ENCODE data around the gene TTC33. TPM values are rescaled to one million over a fixed set of nuclear protein-coding genes. Genes with fewer than 3 reads are reported as not detected.

TTC33 gene
- total and polyA plus RNA-seq, 4 donors: 5.3 to 30.5 (median 7.8) TPM

DNA sequence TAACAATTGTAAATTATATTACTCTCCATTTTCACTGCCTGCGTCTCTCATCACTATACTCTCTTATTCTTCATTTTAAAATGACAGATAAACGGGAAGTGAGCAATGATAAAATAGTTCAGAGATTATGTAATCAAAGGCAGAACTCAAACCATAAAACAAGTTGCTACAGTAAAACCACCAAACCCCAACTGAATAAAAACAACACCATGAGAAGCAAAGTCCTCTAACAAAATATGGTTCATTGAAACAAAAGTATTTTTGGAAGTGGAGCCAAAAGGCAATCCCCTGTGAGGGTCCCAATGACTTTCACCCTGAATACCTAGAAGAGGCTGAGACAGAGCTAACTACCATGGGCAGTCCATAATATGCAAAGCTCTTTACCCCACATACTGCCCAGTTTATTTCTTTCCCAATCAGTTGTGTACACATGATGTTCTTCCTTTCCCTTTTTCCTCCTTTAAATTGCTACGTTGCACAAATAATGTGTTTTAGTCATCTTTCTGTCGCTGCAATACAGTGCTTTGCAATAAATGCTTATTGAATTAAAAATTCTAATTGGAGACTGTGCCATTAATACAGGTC, 140.1 kb downstream of the TTC33 start:
- ATAC-seq (ENCODE audit: insufficient read depth, low FRiP score): peak; percentile 41
- 26 to 51% methylated on average over 4 of the region's 4 CpGs for WGBS, 2 donors
- TF ChIP-seq, protein P1, sequence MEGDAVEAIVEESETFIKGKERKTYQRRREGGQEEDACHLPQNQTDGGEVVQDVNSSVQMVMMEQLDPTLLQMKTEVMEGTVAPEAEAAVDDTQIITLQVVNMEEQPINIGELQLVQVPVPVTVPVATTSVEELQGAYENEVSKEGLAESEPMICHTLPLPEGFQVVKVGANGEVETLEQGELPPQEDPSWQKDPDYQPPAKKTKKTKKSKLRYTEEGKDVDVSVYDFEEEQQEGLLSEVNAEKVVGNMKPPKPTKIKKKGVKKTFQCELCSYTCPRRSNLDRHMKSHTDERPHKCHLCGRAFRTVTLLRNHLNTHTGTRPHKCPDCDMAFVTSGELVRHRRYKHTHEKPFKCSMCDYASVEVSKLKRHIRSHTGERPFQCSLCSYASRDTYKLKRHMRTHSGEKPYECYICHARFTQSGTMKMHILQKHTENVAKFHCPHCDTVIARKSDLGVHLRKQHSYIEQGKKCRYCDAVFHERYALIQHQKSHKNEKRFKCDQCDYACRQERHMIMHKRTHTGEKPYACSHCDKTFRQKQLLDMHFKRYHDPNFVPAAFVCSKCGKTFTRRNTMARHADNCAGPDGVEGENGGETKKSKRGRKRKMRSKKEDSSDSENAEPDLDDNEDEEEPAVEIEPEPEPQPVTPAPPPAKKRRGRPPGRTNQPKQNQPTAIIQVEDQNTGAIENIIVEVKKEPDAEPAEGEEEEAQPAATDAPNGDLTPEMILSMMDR (IDR thresholded peaks at IDR 0.05; ENCODE audit: control extremely low read depth, extremely low read depth): no peak

DNA sequence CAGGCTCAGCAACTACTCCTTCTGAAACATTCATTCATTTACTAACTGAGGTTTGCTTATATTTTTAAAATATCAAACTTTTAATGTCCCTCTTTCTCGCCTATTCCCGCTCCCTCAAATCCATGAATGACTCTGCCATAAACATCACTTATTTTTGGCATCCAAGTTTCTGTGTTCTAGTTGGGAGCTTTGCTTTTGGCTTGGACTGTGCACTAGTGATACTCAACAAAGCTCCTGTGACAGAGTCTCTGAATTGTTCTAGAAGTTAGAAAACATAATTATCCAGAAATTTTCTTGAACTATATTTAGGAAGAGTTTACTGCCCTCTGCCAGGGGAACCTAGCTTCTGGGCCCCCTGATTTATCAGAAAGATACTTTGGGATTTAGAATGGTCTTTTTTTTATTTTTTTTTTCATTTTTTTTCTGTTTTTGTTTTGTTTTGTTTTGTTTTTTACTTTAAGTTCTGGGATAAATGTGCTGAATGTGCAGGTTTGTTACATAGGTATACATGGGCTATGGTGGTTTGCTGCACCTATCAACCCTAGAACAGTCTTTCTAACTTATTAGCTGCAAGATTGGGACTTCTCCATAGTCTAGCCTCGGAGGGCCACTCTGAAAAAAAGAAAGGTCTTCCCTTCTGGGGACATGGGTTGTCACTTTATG, 140.7 kb downstream of the TTC33 start:
- no peaks in the 10 kb centered on the region for H3K4me1 ChIP-seq (ENCODE audit: control insufficient read depth in 5 of 5, insufficient read depth in 5 of 5, low read length in 5 of 5)
- no peak for ATAC-seq (ENCODE audit: insufficient read depth, low FRiP score)
- DNase-seq: no peak
- H3K36me3 ChIP-seq (ENCODE audit: control insufficient read depth in 4 of 4, insufficient read depth in 4 of 4, low read length in 4 of 4): no peaks in the 10 kb centered on the region
- H3K9ac ChIP-seq (ENCODE audit: insufficient read depth in 1 of 2, low read length in 2 of 2): no peak overlapping the region
- peaks cover 0 to 4% (median 0%) of the 10 kb centered on the region in 4 donors for H3K9me3 ChIP-seq (ENCODE audit: control insufficient read depth in 4 of 4, insufficient read depth in 3 of 4, low read length in 3 of 4)
- TF ChIP-seq, protein P1 (IDR thresholded peaks at IDR 0.05; ENCODE audit: control extremely low read depth, extremely low read depth): no peak
- H3K4me3 ChIP-seq: no peak overlapping the region
- 44 to 70% methylated on average over 3 of the region's 3 CpGs for WGBS, 2 donors
- H3K27me3 ChIP-seq (ENCODE audit: control insufficient read depth in 3 of 3, insufficient read depth in 3 of 3, low read length in 2 of 3): no peaks in the 10 kb centered on the region
- H3K27ac ChIP-seq (ENCODE audit: low read depth in 1 of 2, low read length in 1 of 2): no peak overlapping the region

More for the DNA sequence above, 140.1 kb downstream of the TTC33 start:
- no peaks in the 10 kb centered on the region for H3K36me3 ChIP-seq (ENCODE audit: control insufficient read depth in 4 of 4, insufficient read depth in 4 of 4, low read length in 4 of 4)
- H3K4me3 ChIP-seq: no peak overlapping the region
- no peak overlapping the region for H3K9ac ChIP-seq (ENCODE audit: insufficient read depth in 1 of 2, low read length in 2 of 2)
- no peak for DNase-seq
- no peak overlapping the region for H3K27ac ChIP-seq (ENCODE audit: low read depth in 1 of 2, low read length in 1 of 2)
- no peaks in the 10 kb centered on the region for H3K27me3 ChIP-seq (ENCODE audit: control insufficient read depth in 3 of 3, insufficient read depth in 3 of 3, low read length in 2 of 3)
- H3K4me1 ChIP-seq (ENCODE audit: control insufficient read depth in 5 of 5, insufficient read depth in 5 of 5, low read length in 5 of 5): no peaks in the 10 kb centered on the region
- peaks cover 0 to 4% (median 0%) of the 10 kb centered on the region in 4 donors for H3K9me3 ChIP-seq (ENCODE audit: control insufficient read depth in 4 of 4, insufficient read depth in 3 of 4, low read length in 3 of 4)

DNA sequence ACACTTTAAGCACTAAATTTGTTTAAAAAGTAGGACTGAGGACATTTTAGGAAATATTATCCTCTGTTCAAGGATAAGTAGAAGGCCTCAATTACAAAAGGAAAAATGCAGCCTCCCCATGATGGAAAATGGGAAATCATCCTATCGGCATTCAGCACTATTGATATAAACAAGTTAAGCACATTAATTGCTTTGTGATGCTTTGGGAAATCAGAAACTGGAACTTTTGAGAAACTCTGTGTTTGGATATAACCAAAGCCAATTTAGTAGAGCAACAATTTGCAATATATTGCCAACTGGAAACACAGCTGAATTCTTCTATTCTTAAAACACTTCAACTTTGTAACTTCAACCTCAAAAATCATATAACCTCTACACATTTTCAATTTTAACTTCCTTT, 141.3 kb downstream of the TTC33 start:
- WGBS, 2 donors: 74 to 87% methylated on average over 1 of the region's 1 CpG
- H3K27ac ChIP-seq (ENCODE audit: low read depth in 1 of 2, low read length in 1 of 2): no peak overlapping the region
- H3K27me3 ChIP-seq (ENCODE audit: control insufficient read depth in 3 of 3, insufficient read depth in 3 of 3, low read length in 2 of 3): no peaks in the 10 kb centered on the region
- TF ChIP-seq, protein P1 (IDR thresholded peaks at IDR 0.05; ENCODE audit: control extremely low read depth, extremely low read depth): no peak
- H3K9ac ChIP-seq (ENCODE audit: insufficient read depth in 1 of 2, low read length in 2 of 2): no peak overlapping the region
- no peak for DNase-seq
- H3K4me3 ChIP-seq: no peak overlapping the region
- no peaks in the 10 kb centered on the region for H3K4me1 ChIP-seq (ENCODE audit: control insufficient read depth in 5 of 5, insufficient read depth in 5 of 5, low read length in 5 of 5)
- peaks cover 0 to 4% (median 0%) of the 10 kb centered on the region in 4 donors for H3K9me3 ChIP-seq (ENCODE audit: control insufficient read depth in 4 of 4, insufficient read depth in 3 of 4, low read length in 3 of 4)
- no peaks in the 10 kb centered on the region for H3K36me3 ChIP-seq (ENCODE audit: control insufficient read depth in 4 of 4, insufficient read depth in 4 of 4, low read length in 4 of 4)
- no peak for ATAC-seq (ENCODE audit: insufficient read depth, low FRiP score)
